ENCODE results near the gene PRSS8.

DNA sequence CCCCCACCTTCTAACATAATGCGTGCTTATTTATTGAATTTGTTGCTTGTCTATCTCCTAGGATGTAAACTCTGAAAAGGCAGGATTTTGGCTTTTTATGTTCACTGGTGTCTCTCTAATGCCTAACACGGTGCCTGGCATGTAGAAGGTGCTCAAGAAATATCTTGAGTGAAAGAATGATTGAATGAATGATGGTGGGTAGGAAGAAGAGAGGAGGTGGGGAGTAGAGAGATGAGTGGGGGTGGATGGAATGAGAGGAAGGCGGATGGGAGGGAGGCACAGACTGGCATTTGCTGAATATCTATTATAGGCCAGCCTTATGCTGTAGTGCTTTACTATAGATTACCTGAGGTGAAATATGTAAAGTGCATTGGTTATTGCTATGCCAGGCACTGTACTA is 12.0 kb upstream of the PRSS8 start:
- TF ChIP-seq, protein P1, sequence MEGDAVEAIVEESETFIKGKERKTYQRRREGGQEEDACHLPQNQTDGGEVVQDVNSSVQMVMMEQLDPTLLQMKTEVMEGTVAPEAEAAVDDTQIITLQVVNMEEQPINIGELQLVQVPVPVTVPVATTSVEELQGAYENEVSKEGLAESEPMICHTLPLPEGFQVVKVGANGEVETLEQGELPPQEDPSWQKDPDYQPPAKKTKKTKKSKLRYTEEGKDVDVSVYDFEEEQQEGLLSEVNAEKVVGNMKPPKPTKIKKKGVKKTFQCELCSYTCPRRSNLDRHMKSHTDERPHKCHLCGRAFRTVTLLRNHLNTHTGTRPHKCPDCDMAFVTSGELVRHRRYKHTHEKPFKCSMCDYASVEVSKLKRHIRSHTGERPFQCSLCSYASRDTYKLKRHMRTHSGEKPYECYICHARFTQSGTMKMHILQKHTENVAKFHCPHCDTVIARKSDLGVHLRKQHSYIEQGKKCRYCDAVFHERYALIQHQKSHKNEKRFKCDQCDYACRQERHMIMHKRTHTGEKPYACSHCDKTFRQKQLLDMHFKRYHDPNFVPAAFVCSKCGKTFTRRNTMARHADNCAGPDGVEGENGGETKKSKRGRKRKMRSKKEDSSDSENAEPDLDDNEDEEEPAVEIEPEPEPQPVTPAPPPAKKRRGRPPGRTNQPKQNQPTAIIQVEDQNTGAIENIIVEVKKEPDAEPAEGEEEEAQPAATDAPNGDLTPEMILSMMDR (IDR thresholded peaks at IDR 0.05): no peak
- TF ChIP-seq POLR2A (IDR thresholded peaks at IDR 0.05): no peak
